Measurements from ENCODE around the gene CD99.

DNA sequence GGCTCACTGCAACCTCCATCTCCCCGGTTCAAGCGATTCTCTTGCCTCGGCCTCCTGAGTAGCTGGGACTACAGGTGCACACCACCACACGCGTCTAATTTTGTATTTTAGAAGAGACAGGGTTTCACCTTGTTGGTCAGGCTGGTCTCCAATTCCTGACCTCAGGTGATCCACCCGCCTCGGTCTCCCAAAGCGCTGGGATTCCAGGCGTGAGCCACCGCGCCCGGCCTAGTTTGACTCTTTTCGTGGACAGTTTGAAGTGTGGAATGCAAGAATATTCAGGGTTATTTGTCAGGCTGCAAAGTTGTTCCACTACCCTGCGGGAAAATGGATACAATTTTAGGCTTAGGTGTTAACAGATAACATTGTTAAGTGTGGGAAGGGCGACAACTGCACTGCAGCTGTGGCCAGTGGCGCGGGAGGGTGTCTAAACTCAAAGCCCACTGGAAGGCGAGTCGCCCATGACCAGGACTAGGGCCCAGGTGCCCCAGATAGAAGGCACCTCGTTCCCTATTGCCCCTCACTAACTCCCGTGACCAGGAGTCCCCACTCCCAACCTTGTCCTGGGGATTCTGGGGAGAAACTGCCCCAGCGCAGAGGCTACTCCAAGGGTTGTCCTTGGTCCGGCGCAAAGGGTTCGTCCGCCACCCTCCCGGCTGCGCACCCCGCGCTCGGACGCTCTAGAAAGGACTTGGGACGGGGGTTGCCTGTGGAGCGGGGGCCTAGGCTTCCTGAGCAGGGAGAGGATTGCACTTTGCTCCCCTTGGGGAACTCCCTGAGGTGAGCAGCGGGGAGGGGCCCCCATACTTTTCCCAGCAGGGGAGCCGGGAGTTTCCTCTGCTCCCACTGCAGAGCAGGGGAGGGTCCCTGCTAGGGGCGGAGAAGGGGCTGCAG is 1.1 kb upstream of the CD99 start:
- TF ChIP-seq POLR2A (IDR thresholded peaks at IDR 0.05), result no peak
- TF ChIP-seq, protein P1, sequence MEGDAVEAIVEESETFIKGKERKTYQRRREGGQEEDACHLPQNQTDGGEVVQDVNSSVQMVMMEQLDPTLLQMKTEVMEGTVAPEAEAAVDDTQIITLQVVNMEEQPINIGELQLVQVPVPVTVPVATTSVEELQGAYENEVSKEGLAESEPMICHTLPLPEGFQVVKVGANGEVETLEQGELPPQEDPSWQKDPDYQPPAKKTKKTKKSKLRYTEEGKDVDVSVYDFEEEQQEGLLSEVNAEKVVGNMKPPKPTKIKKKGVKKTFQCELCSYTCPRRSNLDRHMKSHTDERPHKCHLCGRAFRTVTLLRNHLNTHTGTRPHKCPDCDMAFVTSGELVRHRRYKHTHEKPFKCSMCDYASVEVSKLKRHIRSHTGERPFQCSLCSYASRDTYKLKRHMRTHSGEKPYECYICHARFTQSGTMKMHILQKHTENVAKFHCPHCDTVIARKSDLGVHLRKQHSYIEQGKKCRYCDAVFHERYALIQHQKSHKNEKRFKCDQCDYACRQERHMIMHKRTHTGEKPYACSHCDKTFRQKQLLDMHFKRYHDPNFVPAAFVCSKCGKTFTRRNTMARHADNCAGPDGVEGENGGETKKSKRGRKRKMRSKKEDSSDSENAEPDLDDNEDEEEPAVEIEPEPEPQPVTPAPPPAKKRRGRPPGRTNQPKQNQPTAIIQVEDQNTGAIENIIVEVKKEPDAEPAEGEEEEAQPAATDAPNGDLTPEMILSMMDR (IDR thresholded peaks at IDR 0.05), result no peak

All from adrenal gland (tissue), 5 donors.